ENCODE measurements around the gene SHISA4.
"Not testable (repeated sequence)": the region's sequence is repeated elsewhere in the genome, so short reads cannot be mapped to it uniquely, and the experiment has no call there.

Gene SHISA4

GRCh38 chr1:201888282-201889089 lies at the start of gene SHISA4:
SHISA4 (plus strand) TSS chr1:201888898; CDS start chr1:201888995, 97 bp downstream.
- no peak for DNase-seq (ENCODE audit: low read depth)

GRCh38 chr1:201839089-201839488 lies 49.6 kb upstream of the SHISA4 start:
- DNase-seq (ENCODE audit: low read depth), result not testable (repeated sequence)

- no peak for DNase-seq (ENCODE audit: low read depth)
Measured at GRCh38 chr1:201840055-201840454, 48.6 kb upstream of the SHISA4 start.

- no peak for DNase-seq (ENCODE audit: low read depth)
Measured at GRCh38 chr1:201840490-201840889, 48.2 kb upstream of the SHISA4 start.

GRCh38 chr1:201841265-201841912 lies 47.3 kb upstream of the SHISA4 start:
- no peak for DNase-seq (ENCODE audit: low read depth)

GRCh38 chr1:201842472-201843027 lies 46.1 kb upstream of the SHISA4 start:
- DNase-seq (ENCODE audit: low read depth), result no peak

GRCh38 chr1:201845331-201846083 lies 43.2 kb upstream of the SHISA4 start:
- DNase-seq (ENCODE audit: low read depth), result no peak

GRCh38 chr1:201847150-201847549 lies 41.5 kb upstream of the SHISA4 start:
- DNase-seq (ENCODE audit: low read depth), result no peak

- no peak for DNase-seq (ENCODE audit: low read depth)
Measured at GRCh38 chr1:201848230-201848629, 40.5 kb upstream of the SHISA4 start.

GRCh38 chr1:201849372-201850052 lies 39.2 kb upstream of the SHISA4 start:
- no peak for DNase-seq (ENCODE audit: low read depth)

- DNase-seq (ENCODE audit: low read depth), result no peak
Measured at GRCh38 chr1:201850053-201850397, 38.7 kb upstream of the SHISA4 start.

- no peak for DNase-seq (ENCODE audit: low read depth)
Measured at GRCh38 chr1:201851949-201852348, 36.7 kb upstream of the SHISA4 start.

GRCh38 chr1:201856722-201857121 lies 32.0 kb upstream of the SHISA4 start:
- DNase-seq (ENCODE audit: low read depth), result not testable (repeated sequence)

GRCh38 chr1:201859424-201859823 lies 29.3 kb upstream of the SHISA4 start:
- DNase-seq (ENCODE audit: low read depth), result no peak

GRCh38 chr1:201861448-201861847 lies 27.2 kb upstream of the SHISA4 start:
- no peak for DNase-seq (ENCODE audit: low read depth)

GRCh38 chr1:201870397-201870796 lies 18.3 kb upstream of the SHISA4 start:
- no peak for DNase-seq (ENCODE audit: low read depth)

- DNase-seq (ENCODE audit: low read depth), result no peak
Measured at GRCh38 chr1:201874672-201875071, 14.0 kb upstream of the SHISA4 start.

- DNase-seq (ENCODE audit: low read depth), result no peak
Measured at GRCh38 chr1:201876148-201876818, 12.4 kb upstream of the SHISA4 start.

GRCh38 chr1:201877877-201878401 lies 10.8 kb upstream of the SHISA4 start:
- no peak for DNase-seq (ENCODE audit: low read depth)

- DNase-seq (ENCODE audit: low read depth), result no peak
Measured at GRCh38 chr1:201880928-201881571, 7.6 kb upstream of the SHISA4 start.

GRCh38 chr1:201881617-201882016 lies 7.1 kb upstream of the SHISA4 start:
- DNase-seq (ENCODE audit: low read depth), result no peak

Measured in activated gamma-delta T cell treated with anti-CD3 and anti-CD28 coated beads, Interleukin-2, amount 50 U/mL, for 16 hours (primary cell).